H1 (cell line): Measurements from ENCODE around the gene MUS81. TPM values are rescaled to one million over a fixed set of nuclear protein-coding genes. Genes with fewer than 3 reads are reported as not detected.

Experiments
- ATF3 ChIP-seq: IDR thresholded peaks from 2 replicates; pipeline ENCODE4 v1.6.1; 2011; ENCODE audit warnings: low read depth, mild to moderate bottlenecking, low read length; ENCODE audit not compliant: insufficient read depth
- BACH1 ChIP-seq: IDR thresholded peaks from 2 replicates; pipeline ENCODE4 v1.6.1; 2012; ENCODE audit warnings: low read length, improper control_type of control experiment
- CBX5 ChIP-seq: fragments of 300-800, 300-1000 bp; sonication (generic); IDR thresholded peaks from 2 replicates; pipeline ENCODE4 v1.7.1; 2016; ENCODE audit warnings: antibody characterized with exemption, low read length, low read depth
- CHD1 ChIP-seq: IDR thresholded peaks from 2 replicates; pipeline ENCODE4 v1.6.1; 2012; ENCODE audit warnings: low read depth, low read length, improper control_type of control experiment
- CREB1 ChIP-seq: IDR thresholded peaks from 2 replicates; pipeline ENCODE4 v1.6.1; 2012; ENCODE audit warnings: inconsistent platforms
- HDAC2 ChIP-seq, 2 experiments: fragments of 300-600 bp in 1 of 2; sonication (generic) in 1 of 2; IDR thresholded peaks; 2 replicates each; pipeline ENCODE4 v1.6.1; 2011 to 2012; ENCODE audit warnings: low read depth in 2 of 2, low read length in 2 of 2, mild to moderate bottlenecking in 2 of 2, moderate library complexity in 2 of 2, borderline replicate concordance in 1 of 2, inconsistent platforms in 1 of 2
- JUN ChIP-seq: IDR thresholded peaks from 2 replicates; pipeline ENCODE4 v1.6.1; 2011; ENCODE audit warnings: low read depth, mild to moderate bottlenecking, improper control_type of control experiment, low read length
- KDM1A ChIP-seq: fragments of 200-600, 300-600 bp; sonication (generic); IDR thresholded peaks from 2 replicates; pipeline ENCODE4 v1.7.1; 2016; ENCODE audit warnings: mild to moderate bottlenecking, low read length, borderline replicate concordance
- KDM4A ChIP-seq: IDR thresholded peaks from one replicate; pipeline ENCODE4 v1.7.1; 2012; ENCODE audit warnings: low read depth, mild to moderate bottlenecking, moderate library complexity, low read length, inconsistent platforms; ENCODE audit not compliant: severe bottlenecking
- POLR2A ChIP-seq, 2 experiments: IDR thresholded peaks; 1 replicate in 1 of 2; 2 replicates in 1 of 2; pipeline ENCODE4 v1.6.1; 2011; ENCODE audit warnings: low read depth in 2 of 2, low read length in 2 of 2, mild to moderate bottlenecking in 2 of 2; ENCODE audit errors: control extremely low read depth in 1 of 2
- POLR2AphosphoS5 ChIP-seq: IDR thresholded peaks from 2 replicates; pipeline ENCODE4 v1.6.1; 2011; ENCODE audit warnings: low read depth, low read length
- SIN3A ChIP-seq, 2 experiments: IDR thresholded peaks in 1 of 2; conservative IDR thresholded peaks in 1 of 2; 2 replicates each; pipeline ENCODE4 v1.6.1; 2011 to 2012; ENCODE audit warnings: low read length in 2 of 2, improper control_type of control experiment in 1 of 2, low read depth in 1 of 2, mild to moderate bottlenecking in 1 of 2
- TAF1 ChIP-seq: IDR thresholded peaks from 2 replicates; pipeline ENCODE4 v1.6.1; 2011; ENCODE audit warnings: mild to moderate bottlenecking, low read depth, low read length
- polyA plus RNA-seq, 7 experiments: library from polyadenylated mRNA; depleted of rRNA in 3 of 7; stranded (reverse) in 5 of 7; unstranded in 2 of 7; fragments of >200 nt in 5 of 7; fragments of 200-250 nt in 2 of 7; gene quantifications; 1 replicate in 5 of 7; 2 replicates in 1 of 7; 4 replicates in 1 of 7; pipeline versions ENCODE4 v1.2.1 to v1.2.3, GENCODE V29; 2011 to 2013; ENCODE audit warnings: missing spikeins in 2 of 7, mixed read lengths in 2 of 7
- total RNA-seq: library from RNA; stranded (reverse); fragmentation: NEBNext Ultra II Directional; extraction: Animal tissue kit (Norgen Biotek cat#: 25700); gene quantifications from 2 replicates; pipeline ENCODE4 v1.2.1, GENCODE V29; 2021
- TF ChIP-seq, protein P1 (sequence below): IDR thresholded peaks from 2 replicates; pipeline ENCODE4 v1.6.1; 2012; ENCODE audit warnings: low read length, inconsistent platforms
- TF ChIP-seq, protein P2 (sequence below): IDR thresholded peaks from 2 replicates; pipeline ENCODE4 v1.6.1; 2012; ENCODE audit warnings: inconsistent platforms
- TF ChIP-seq, protein P3 (sequence below): IDR thresholded peaks from 2 replicates; pipeline ENCODE4 v1.6.1; 2011; ENCODE audit warnings: low read length, improper control_type of control experiment

The MUS81 gene
- total and polyA plus RNA-seq, 2 of the 8 experiments (the other 6 are each of a cell fraction or from before 2014, with no cell fraction given), result 30.2 to 31.5 TPM

GRCh38 chr11:65873318-65874156 lies 13.3 kb downstream of the MUS81 start (continued):
- TF ChIP-seq KDM1A, result peak; percentile 39; the same call in 1 of the 2 replicates
- peak in 1 of 2 experiments; percentile 30; a peak in 1 of 3 replicates for TF ChIP-seq POLR2A (IDR thresholded peaks at IDR 0.05; ENCODE audit: control extremely low read depth in 1 of 2, low read depth in 2 of 2, low read length in 2 of 2)
- no peak for TF ChIP-seq CBX5
- TF ChIP-seq POLR2AphosphoS5, result 0 out of 2 replicates have a peak, but pooled peaks have one; percentile 22
- TF ChIP-seq TAF1, result 0 out of 2 replicates have a peak, but pooled peaks have one; percentile 48
- peak; percentile 67 for TF ChIP-seq ATF3
- TF ChIP-seq SIN3A (conservative IDR thresholded peaks at IDR 0.05 in 1 of 2, IDR thresholded peaks at IDR 0.05 in 1 of 2; ENCODE audit: low read depth in 1 of 2, low read length in 2 of 2), result 0 out of 4 replicates have a peak, but pooled peaks have one; percentile 16 to 44
- TF ChIP-seq CREB1, result peak; percentile 64
- TF ChIP-seq JUN, result no peak
- TF ChIP-seq, protein P1, sequence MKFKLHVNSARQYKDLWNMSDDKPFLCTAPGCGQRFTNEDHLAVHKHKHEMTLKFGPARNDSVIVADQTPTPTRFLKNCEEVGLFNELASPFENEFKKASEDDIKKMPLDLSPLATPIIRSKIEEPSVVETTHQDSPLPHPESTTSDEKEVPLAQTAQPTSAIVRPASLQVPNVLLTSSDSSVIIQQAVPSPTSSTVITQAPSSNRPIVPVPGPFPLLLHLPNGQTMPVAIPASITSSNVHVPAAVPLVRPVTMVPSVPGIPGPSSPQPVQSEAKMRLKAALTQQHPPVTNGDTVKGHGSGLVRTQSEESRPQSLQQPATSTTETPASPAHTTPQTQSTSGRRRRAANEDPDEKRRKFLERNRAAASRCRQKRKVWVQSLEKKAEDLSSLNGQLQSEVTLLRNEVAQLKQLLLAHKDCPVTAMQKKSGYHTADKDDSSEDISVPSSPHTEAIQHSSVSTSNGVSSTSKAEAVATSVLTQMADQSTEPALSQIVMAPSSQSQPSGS, result 0 out of 2 replicates have a peak, but pooled peaks have one; percentile 15
- TF ChIP-seq, protein P2, sequence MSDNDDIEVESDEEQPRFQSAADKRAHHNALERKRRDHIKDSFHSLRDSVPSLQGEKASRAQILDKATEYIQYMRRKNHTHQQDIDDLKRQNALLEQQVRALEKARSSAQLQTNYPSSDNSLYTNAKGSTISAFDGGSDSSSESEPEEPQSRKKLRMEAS, result peak; percentile 61; the same call in 1 of the 2 replicates
- TF ChIP-seq, protein P3, sequence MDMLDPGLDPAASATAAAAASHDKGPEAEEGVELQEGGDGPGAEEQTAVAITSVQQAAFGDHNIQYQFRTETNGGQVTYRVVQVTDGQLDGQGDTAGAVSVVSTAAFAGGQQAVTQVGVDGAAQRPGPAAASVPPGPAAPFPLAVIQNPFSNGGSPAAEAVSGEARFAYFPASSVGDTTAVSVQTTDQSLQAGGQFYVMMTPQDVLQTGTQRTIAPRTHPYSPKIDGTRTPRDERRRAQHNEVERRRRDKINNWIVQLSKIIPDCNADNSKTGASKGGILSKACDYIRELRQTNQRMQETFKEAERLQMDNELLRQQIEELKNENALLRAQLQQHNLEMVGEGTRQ, result peak; percentile 83
- 0 out of 4 replicates have a peak, but pooled peaks have one; percentile 21 to 65 for TF ChIP-seq HDAC2 (IDR thresholded peaks at IDR 0.05; ENCODE audit: borderline replicate concordance in 1 of 2, low read depth in 2 of 2, low read length in 2 of 2)
- peak; percentile 49 for TF ChIP-seq KDM4A
- TF ChIP-seq CHD1, result no peak
- peak; percentile 73 for TF ChIP-seq BACH1
